Heart right ventricle (tissue), 16 donors: ENCODE data around the gene TUBG1. TPM values are rescaled to one million over a fixed set of nuclear protein-coding genes. Genes with fewer than 3 reads are reported as not detected.
A peak's percentile ranks its signal among the peaks of the same experiment; 100 is the strongest.
"Not testable (repeated sequence)": the region's sequence is repeated elsewhere in the genome, so short reads cannot be mapped to it uniquely, and the experiment has no call there.

ENCODE experiments used
- ATAC-seq, 8 donors: fragments of 200-7000 bp; cut with Tn5 transposase; one replicate each; pipeline ENCODE4 v1.9.1; 2020; ENCODE audit warnings: mild to moderate bottlenecking in 8 of 8, moderate library complexity in 8 of 8, moderate number of reproducible peaks in 1 of 8
- DNase-seq, 2 donors: peaks; one replicate each; pipeline ENCODE4 v3.0.0-alpha.2; 2020
- H3K27ac ChIP-seq, 10 donors: fragments of 200-600 bp; sonication (generic) in 2 of 10; one replicate each; pipeline versions ENCODE4 v1.5.0 to v1.8.0; 2020 to 2022; ENCODE audit warnings: mild to moderate bottlenecking in 3 of 10
- H3K27me3 ChIP-seq, 7 donors: fragments of 200-600 bp; one replicate each; pipeline ENCODE4 v1.8.0; 2021 to 2022; ENCODE audit warnings: mild to moderate bottlenecking in 2 of 7
- H3K36me3 ChIP-seq, 9 donors: fragments of 200-600 bp; sonication (generic) in 1 of 9; one replicate each; pipeline versions ENCODE4 v1.5.0 to v1.8.0; 2020 to 2022; ENCODE audit warnings: mild to moderate bottlenecking in 2 of 9
- H3K4me1 ChIP-seq, 9 donors: fragments of 200-600 bp; sonication (generic) in 1 of 9; one replicate each; pipeline versions ENCODE4 v1.5.0 to v1.8.0; 2020 to 2022; ENCODE audit warnings: mild to moderate bottlenecking in 4 of 9
- H3K4me3 ChIP-seq, 10 donors: fragments of 200-600 bp; sonication (generic) in 2 of 10; one replicate each; pipeline versions ENCODE4 v1.5.0 to v1.8.0; 2020 to 2022; ENCODE audit warnings: mild to moderate bottlenecking in 7 of 10, moderate library complexity in 2 of 10
- H3K9me3 ChIP-seq, 11 donors: fragments of 200-600 bp in 10 of 11; sonication (generic) in 2 of 11; one replicate each; pipeline versions ENCODE4 v1.5.0 to v1.8.0; 2013 to 2022; ENCODE audit warnings: mild to moderate bottlenecking in 2 of 11, control low read depth in 1 of 11, moderate library complexity in 1 of 11
- CTCF ChIP-seq, 9 donors: fragments of 200-600 bp; sonication (generic) in 2 of 9; IDR thresholded peaks; one replicate each; pipeline versions ENCODE4 v1.5.0 to v1.8.0; 2021 to 2022; ENCODE audit warnings: antibody characterized with exemption in 9 of 9, mild to moderate bottlenecking in 5 of 9, moderate library complexity in 1 of 9
- WGBS, 2 donors: extraction: QIAGEN DNeasy Blood & Tissue Kit; methylation state at CpG; one replicate each; pipeline ENCODE4 v1.1.7; 2013; ENCODE audit warnings: inconsistent platforms in 1 of 2; 5-methylcytosine and 5-hydroxymethylcytosine counted together
- intact Hi-C, 10 donors: fragments of 100-400 bp; cut with DNase I; formaldehyde crosslinking; loops; one replicate each; pipeline versions ENCODE4 v1.11.1 to v1.14.2; 2022
- polyA plus RNA-seq, 2 donors: library from polyadenylated mRNA; stranded (reverse); fragments of 200-250 nt; gene quantifications; one replicate each; pipeline ENCODE4 v1.2.3, GENCODE V29; 2013
- total RNA-seq, 10 donors: library from RNA; stranded (reverse); fragmentation: NEBNext Ultra II Directional in 3 of 10; extraction: Animal tissue kit (Norgen Biotek cat#: 25700) in 3 of 10; gene quantifications; one replicate each; pipeline versions ENCODE4 v1.2.1 to v1.2.4, GENCODE V29; 2021 to 2023
- donor health status: Arrhythmogenic right ventricular cardiomyopathy.
- donor health status: ischemic (EF 13 %, LVEDD 7.1; RV severe dilation, severe dysfunction).
- donor health status: healthy with polysubstance abuse.
- donor health status: DM: no; HTN: yes; CAD: no.
- donor health status: DM: no; HTN: no; CAD: no.
- donor health status: ischemic (EF 25% LVEDD 6.9; RV normal size, moderate dysfunction).
- donor health status: ischemic (EF 25% LVEDD 5.7; RV mildly dilated, moderate dysfunction).
- donor health status: healthy.
- donor health status: DM: yes; HTN: yes; CAD: no.
- donor health status: Ischemic cardiomyopathy.
- donor health status: ischemic (EF 35%, LVEDD 5.7; RV mildly dilated, moderate dysfunction).
- donor health status: nonischemic (EF 11% LVEDD 7.7; RV severe dilation, severe dysfunction).
- donor health status: DM: yes; HTN: yes; CAD: no.
- donor health status: PGD.
- donor health status: ischemic (EF 29% LVEDD 5.4; RV normal size, mild dysfunction).
- donor health status: nonischemic (EF 23%, LVEDD 6.1; RV moderate dilation, normal function).

Gene TUBG1
- total and polyA plus RNA-seq, 12 donors, result 28.2 to 107 (median 43.7) TPM

DNA sequence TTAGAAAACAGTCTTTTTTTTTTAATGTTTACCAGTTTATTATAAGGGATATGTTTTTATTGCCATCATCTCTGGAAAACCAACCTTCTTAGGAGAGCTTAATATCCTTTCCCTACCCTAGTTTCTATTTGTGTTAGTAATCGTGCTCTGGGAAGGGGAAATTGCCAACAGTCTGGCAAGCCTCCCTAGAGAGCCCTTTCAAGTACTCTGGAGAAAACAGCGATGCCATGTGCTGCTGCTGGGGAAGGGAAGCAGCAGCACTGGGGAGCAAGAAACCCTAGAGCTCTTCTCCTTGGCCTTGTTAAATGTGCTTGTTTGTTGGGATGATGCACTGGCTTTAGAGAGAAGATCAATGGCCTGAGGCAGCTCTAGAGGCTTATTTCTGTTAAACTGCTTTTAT is 10.6 kb upstream of the TUBG1 start:
- H3K4me1 ChIP-seq, result peaks cover 4 to 18% (median 13%) of the 10 kb centered on the region in 9 donors
- H3K36me3 ChIP-seq, result peaks cover 0 to 56% (median 0%) of the 10 kb centered on the region in 9 donors
- ATAC-seq (peak; percentile 49 to 87 (median 70)), DNase-seq (peak in 1 of 2 donors; percentile 29)
- H3K27ac ChIP-seq, result peak overlapping the region in 3 of 10 donors; percentile 10 to 13 (median 12)
- 16 to 28% methylated on average over 2 of the region's 2 CpGs for WGBS, 2 donors
- no peak for TF ChIP-seq CTCF (IDR thresholded peaks at IDR 0.05)
- H3K9me3 ChIP-seq, result no peaks in the 10 kb centered on the region
- intact Hi-C loops, result no loop called here
- no peaks in the 10 kb centered on the region for H3K27me3 ChIP-seq
- H3K4me3 ChIP-seq, result no peak overlapping the region

DNA sequence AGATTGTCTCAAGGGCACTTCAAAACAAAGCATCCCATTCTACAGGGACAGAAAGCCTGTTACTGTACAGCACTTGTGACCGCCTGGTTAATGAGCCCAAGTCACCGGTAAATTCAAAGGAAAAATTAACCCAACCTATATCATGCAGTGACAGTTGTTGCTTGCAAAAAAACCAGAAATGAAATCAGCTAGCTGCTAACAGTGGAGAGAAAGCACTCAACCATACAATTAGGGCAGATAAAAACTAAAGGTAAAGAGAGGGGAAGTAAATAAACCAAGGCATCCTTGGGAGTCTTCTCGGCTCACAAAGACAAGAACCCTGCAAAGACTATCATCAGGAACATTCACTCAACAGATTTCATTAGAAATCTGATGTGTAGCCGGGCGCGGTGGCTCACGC is 6.2 kb upstream of the TUBG1 start:
- 88 to 90% methylated on average over 7 of the region's 7 CpGs for WGBS, 2 donors
- ATAC-seq (no peak), DNase-seq (no peak)
- TF ChIP-seq CTCF (IDR thresholded peaks at IDR 0.05), result no peak
- intact Hi-C loops, result loop anchor here in 1 of 10 donors (10.0 kb wide), 1 partner anchor 191 kb away; the partner anchor contains the start of genes CNTD1 and COA3
- Histone ChIP-seq H3K4me1 (peaks cover 7 to 57% (median 48%) of the 10 kb centered on the region in 9 donors), H3K4me3 (no peak overlapping the region), H3K27me3 (no peaks in the 10 kb centered on the region), H3K27ac (no peak overlapping the region), H3K36me3 (peaks cover 0 to 32% (median 0%) of the 10 kb centered on the region in 9 donors), H3K9me3 (no peaks in the 10 kb centered on the region)

- Histone ChIP-seq H3K36me3 (peaks cover 0 to 43% (median under 1%) of the 10 kb centered on the region in 9 donors), H3K4me3 (peak overlapping the region in 9 of 10 donors; percentile 60 to 97 (median 81)), H3K9me3 (no peaks in the 10 kb centered on the region), H3K27me3 (no peaks in the 10 kb centered on the region), H3K4me1 (peaks cover 6 to 59% (median 47%) of the 10 kb centered on the region in 9 donors), H3K27ac (peak overlapping the region in 4 of 10 donors; percentile 90 to 96 (median 94))
- DNase-seq, result no peak
- WGBS, 2 donors, result 33 to 44% methylated on average over 3 of the region's 3 CpGs
- no peak for TF ChIP-seq CTCF (IDR thresholded peaks at IDR 0.05)
- ATAC-seq, result no peak
- intact Hi-C loops, result loop anchor here in 5 of 10 donors (2.0 to 10.0 kb wide), 4 partner anchors 50 to 187 kb away; partner anchors contain the start of genes PLEKHH3 (in 3 of the 5), TUBG2 (in 2 of the 5), CNTD1 (in 1 of the 5) and COA3 (in 1 of the 5)
Observed at GRCh38 chr17:42607769-42608168, 1.7 kb upstream of the TUBG1 start.

DNA sequence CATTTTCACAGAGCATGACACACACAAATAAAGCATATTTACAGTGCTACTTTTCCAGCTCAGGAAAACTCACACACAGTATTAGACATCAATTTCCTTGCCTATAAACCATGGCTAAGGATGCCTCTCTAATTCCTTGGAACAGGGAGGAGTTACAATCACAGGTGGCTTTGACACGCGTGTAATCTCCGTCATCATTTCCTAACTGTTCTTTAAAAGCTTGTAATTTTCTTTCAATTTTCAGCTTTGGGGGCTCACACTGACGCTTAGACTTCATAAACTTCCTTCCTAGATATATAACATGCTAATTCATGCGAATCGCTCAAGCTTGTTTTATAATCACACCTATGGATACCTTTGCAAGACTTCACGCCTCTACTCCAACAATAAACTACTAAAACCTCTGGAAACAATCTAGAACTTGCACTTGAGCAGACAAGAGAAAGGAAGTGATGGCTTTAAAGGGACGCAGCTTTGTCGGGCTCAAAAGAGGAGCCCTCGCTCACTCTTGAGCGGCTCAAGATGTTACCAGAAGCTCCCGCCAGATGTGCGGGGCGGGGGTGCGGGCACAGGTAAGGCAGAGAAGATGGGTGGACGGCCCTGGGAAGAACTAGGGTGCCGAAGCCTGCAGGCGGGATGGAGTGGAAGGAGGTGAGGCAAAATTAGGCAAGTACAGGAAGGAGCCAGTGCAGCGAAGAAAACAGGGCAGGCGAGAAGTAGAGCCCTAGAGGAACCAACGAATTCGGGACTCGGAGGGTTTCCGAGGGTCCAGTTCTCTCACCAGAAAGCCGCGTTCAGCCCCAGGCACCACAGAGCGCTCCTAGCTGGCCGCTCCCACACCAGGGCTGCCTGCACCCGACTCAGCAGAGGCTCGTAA is 940 bp upstream of the TUBG1 start:
- ATAC-seq, result peak; percentile 48 to 82 (median 65)
- Histone ChIP-seq H3K4me1 (peaks cover 6 to 56% (median 47%) of the 10 kb centered on the region in 9 donors), H3K36me3 (peaks cover 0 to 43% (median 5%) of the 10 kb centered on the region in 9 donors), H3K27ac (peak overlapping the region; percentile 65 to 96 (median 91)), H3K9me3 (no peaks in the 10 kb centered on the region), H3K27me3 (no peaks in the 10 kb centered on the region), H3K4me3 (peak overlapping the region; percentile 60 to 97 (median 80))
- 0 to 1% methylated on average over 30 of the region's 30 CpGs for WGBS, 2 donors
- no peak for TF ChIP-seq CTCF (IDR thresholded peaks at IDR 0.05)
- DNase-seq, result no peak
- intact Hi-C loops, result loop anchor here in 5 of 10 donors (2.0 to 10.0 kb wide), 4 partner anchors 49 to 186 kb away; partner anchors contain the start of genes PLEKHH3 (in 3 of the 5), TUBG2 (in 2 of the 5), CNTD1 (in 1 of the 5) and COA3 (in 1 of the 5)

- DNase-seq, result peak in 1 of 2 donors; percentile 31
- intact Hi-C loops, result loop anchor here in 8 of 10 donors (2.0 to 10.0 kb wide), 6 partner anchors 47 to 185 kb away; partner anchors contain the start of genes PLEKHH3 (in 3 of the 8), TUBG2 (in 2 of the 8), CCR10 (in 1 of the 8) and CNTD1 (in 1 of the 8)
- Histone ChIP-seq H3K4me3 (peak overlapping the region; percentile 52 to 97 (median 78)), H3K4me1 (peaks cover 6 to 46% (median 39%) of the 10 kb centered on the region in 9 donors), H3K36me3 (peaks cover 0 to 47% (median 17%) of the 10 kb centered on the region in 9 donors), H3K27ac (peak overlapping the region; percentile 26 to 95 (median 87))
- not testable (repeated sequence) for H3K27me3 ChIP-seq, H3K9me3 ChIP-seq
- peak; percentile 7 to 61 (median 23) for ATAC-seq
- WGBS, 2 donors, result 10 to 15% methylated on average over 34 to 35 of the region's 42 CpGs
Observed at GRCh38 chr17:42609814-42610801, 625 bp downstream of the TUBG1 start.
